IPS DF 19.7 (cell line): ENCODE measurements around the gene RAB11FIP5.
"Not testable (repeated sequence)": the region's sequence is repeated elsewhere in the genome, so short reads cannot be mapped to it uniquely, and the experiment has no call there.

Experiments used
- DNase-seq: peaks from one replicate; pipeline ENCODE4 v3.0.0-alpha.2; 2013; ENCODE audit warnings: low read depth, low spot score

RAB11FIP5 gene

GRCh38 chr2:73110168-73111072, 2.3 kb downstream of the RAB11FIP5 start:
- DNase-seq = no peak

GRCh38 chr2:73109431-73110167, 3.1 kb downstream of the RAB11FIP5 start:
- no peak for DNase-seq

- DNase-seq = no peak
These were observed 5.4 kb downstream of the RAB11FIP5 start for GRCh38 chr2:73107211-73107926.

GRCh38 chr2:73106791-73107190, 6.0 kb downstream of the RAB11FIP5 start:
- no peak for DNase-seq

- DNase-seq = no peak
These were observed 7.2 kb downstream of the RAB11FIP5 start for GRCh38 chr2:73105511-73105971.

GRCh38 chr2:73104933-73105332, 7.8 kb downstream of the RAB11FIP5 start:
- DNase-seq = no peak

GRCh38 chr2:73103018-73103542, 9.7 kb downstream of the RAB11FIP5 start:
- DNase-seq = no peak

- no peak for DNase-seq
These were observed 11.0 kb downstream of the RAB11FIP5 start for GRCh38 chr2:73101626-73102256.

- no peak for DNase-seq
These were observed 11.8 kb downstream of the RAB11FIP5 start for GRCh38 chr2:73100956-73101355.

- no peak for DNase-seq
These were observed 13.3 kb downstream of the RAB11FIP5 start for GRCh38 chr2:73099486-73099885.

GRCh38 chr2:73095910-73096309, 16.8 kb downstream of the RAB11FIP5 start:
- no peak for DNase-seq

GRCh38 chr2:73093601-73094218, 19.0 kb downstream of the RAB11FIP5 start:
- DNase-seq = not testable (repeated sequence)

GRCh38 chr2:73092146-73092783, 20.5 kb downstream of the RAB11FIP5 start:
- DNase-seq = no peak

- no peak for DNase-seq
These were observed 21.1 kb downstream of the RAB11FIP5 start for GRCh38 chr2:73091696-73092095.

- no peak for DNase-seq
These were observed 21.6 kb downstream of the RAB11FIP5 start for GRCh38 chr2:73091164-73091563.

- DNase-seq = no peak
These were observed 23.3 kb downstream of the RAB11FIP5 start for GRCh38 chr2:73089270-73090030.

- no peak for DNase-seq
These were observed 24.0 kb downstream of the RAB11FIP5 start for GRCh38 chr2:73088703-73089102.

GRCh38 chr2:73088211-73088610, 24.5 kb downstream of the RAB11FIP5 start:
- DNase-seq = no peak

GRCh38 chr2:73087311-73087710, 25.4 kb downstream of the RAB11FIP5 start:
- no peak for DNase-seq

GRCh38 chr2:73085691-73086090, 27.1 kb downstream of the RAB11FIP5 start:
- peak; percentile 42 for DNase-seq
